ENCODE measurements around the gene KLF13. TPM values are rescaled to one million over a fixed set of nuclear protein-coding genes. Genes with fewer than 3 reads are reported as not detected.

KLF13 gene
- total RNA-seq, 2 donors from 2014 or later: 101 to 119 TPM

DNA sequence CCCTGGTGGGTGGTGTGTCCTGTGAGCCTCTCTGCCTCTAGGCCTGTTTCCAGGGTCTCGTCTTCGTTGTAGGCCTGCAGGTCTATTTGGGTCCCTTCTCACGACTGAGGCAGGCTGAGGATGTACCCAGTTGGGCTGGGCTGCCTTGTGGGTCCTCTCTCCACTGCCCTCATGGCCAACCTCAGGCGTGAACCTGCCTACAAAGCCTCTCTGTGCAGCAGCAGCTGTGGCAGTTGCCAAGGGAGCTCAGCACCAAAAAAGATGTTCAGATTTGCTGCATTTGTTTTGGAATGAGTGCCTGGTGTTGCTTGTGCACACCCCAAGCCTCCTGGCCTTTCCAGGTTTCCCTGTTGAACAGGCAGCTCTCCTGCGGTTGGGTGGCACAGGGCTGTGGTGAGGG, 13.4 kb downstream of the KLF13 start:
- Mint-ChIP-seq H3K9me3 (no peaks in the 10 kb centered on the region), H3K27ac (peak overlapping the region; percentile 53), H3K36me3 (ENCODE audit: low read depth) (peaks cover 29% of the 10 kb centered on the region), H3K27me3 (no peaks in the 10 kb centered on the region), H3K4me3 (peak overlapping the region; percentile 71), H3K4me1 (peaks cover 73% of the 10 kb centered on the region)
- ATAC-seq (replicated peaks): no peak

DNA sequence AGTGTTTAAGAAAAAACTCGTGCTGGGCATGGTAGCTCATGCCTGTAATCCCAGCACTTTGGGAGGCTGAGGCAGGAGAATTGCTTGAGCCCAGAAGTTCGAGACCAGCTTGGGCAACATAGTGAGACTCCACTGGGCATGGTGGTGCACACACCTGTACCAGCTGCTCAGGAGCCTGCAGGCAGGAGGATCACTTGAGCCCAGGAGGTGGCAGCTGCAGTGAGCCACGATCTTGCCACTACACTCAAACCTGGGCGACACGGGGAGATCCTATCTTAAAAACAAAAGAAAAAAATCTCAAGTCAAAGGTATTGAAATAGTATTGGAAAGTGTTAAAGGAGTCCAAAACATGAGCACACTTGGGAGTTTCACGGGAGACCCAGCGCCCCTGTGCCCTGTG, 14.0 kb downstream of the KLF13 start:
- ATAC-seq (replicated peaks): no peak
- H3K9me3 Mint-ChIP-seq: no peaks in the 10 kb centered on the region
- no peaks in the 10 kb centered on the region for H3K27me3 Mint-ChIP-seq
- peak overlapping the region; percentile 53 for H3K27ac Mint-ChIP-seq
- H3K36me3 Mint-ChIP-seq (ENCODE audit: low read depth): peaks cover 29% of the 10 kb centered on the region
- H3K4me1 Mint-ChIP-seq: peaks cover 71% of the 10 kb centered on the region
- peak overlapping the region; percentile 71 for H3K4me3 Mint-ChIP-seq

- Mint-ChIP-seq H3K9me3 (no peaks in the 10 kb centered on the region), H3K4me1 (peaks cover 72% of the 10 kb centered on the region), H3K4me3 (peak overlapping the region; percentile 71), H3K27ac (peak overlapping the region; percentile 53), H3K27me3 (no peaks in the 10 kb centered on the region), H3K36me3 (ENCODE audit: low read depth) (peaks cover 34% of the 10 kb centered on the region)
- no peak for ATAC-seq (replicated peaks)
These were observed 14.4 kb downstream of the KLF13 start for GRCh38 chr15:31341071-31341470.

DNA sequence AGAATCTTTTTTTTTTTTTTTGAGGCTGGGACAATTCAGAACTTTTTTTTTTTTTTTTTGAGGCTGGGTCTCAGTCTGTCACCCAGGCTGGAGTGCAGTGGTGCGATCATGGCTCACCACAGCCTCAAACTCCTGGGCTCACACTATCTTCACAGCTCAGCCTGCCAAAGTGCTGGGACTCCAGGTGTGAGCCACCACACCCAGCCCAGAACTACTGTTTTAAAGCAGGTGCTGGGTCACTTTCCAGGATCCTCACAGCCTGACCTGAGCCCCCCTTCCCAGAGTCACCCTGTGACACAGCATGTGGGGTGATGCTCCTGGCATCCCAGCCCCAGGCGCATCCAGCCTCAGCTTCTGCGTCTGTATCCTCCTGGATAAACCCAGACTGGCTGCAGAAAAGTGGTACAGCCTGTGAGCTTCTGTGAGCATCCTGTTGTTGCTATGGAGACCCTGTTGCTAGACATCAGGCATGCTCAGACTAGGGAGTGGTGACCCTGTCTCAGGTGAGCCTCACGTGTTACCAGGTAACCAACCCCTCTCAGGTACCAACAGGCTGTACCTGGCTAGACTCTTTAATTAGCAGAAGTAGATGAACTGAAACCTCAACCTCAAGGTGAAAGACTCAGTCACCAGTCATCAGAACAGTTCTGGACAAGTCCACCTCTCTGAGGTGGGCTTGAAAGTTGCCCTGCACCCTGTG, 15.0 kb downstream of the KLF13 start:
- peak overlapping the region; percentile 93 for H3K27ac Mint-ChIP-seq
- no peak for ATAC-seq (replicated peaks)
- H3K36me3 Mint-ChIP-seq (ENCODE audit: low read depth): peaks cover 40% of the 10 kb centered on the region
- H3K27me3 Mint-ChIP-seq: no peaks in the 10 kb centered on the region
- peaks cover 72% of the 10 kb centered on the region for H3K4me1 Mint-ChIP-seq
- H3K4me3 Mint-ChIP-seq: peak overlapping the region; percentile 99
- H3K9me3 Mint-ChIP-seq: no peaks in the 10 kb centered on the region

DNA sequence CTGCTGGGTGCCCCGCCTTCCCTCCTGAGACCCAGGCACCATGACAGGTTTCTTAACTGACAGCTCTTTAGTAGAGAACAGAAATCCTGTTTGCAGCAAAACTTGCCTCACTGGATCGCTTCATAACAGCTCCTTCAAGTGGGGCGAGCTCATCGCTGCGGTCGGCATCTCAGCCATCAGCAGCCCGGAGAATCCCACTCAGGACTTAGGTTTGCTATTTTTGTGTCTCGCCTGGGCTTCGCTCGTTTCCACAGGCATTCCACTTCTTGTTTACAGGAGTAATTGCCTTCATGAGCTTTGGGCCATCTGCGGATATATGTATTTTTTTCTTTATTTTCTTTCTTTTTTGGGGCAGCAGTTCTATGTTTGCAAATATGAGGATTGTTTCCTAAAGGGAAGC, 15.7 kb downstream of the KLF13 start:
- Mint-ChIP-seq H3K27ac (peak overlapping the region; percentile 93), H3K4me1 (peaks cover 72% of the 10 kb centered on the region), H3K27me3 (no peaks in the 10 kb centered on the region), H3K36me3 (ENCODE audit: low read depth) (peaks cover 46% of the 10 kb centered on the region), H3K4me3 (peak overlapping the region; percentile 99), H3K9me3 (no peaks in the 10 kb centered on the region)
- no peak for ATAC-seq (replicated peaks)

- no peaks in the 10 kb centered on the region for H3K27me3 Mint-ChIP-seq
- H3K4me1 Mint-ChIP-seq: peaks cover 72% of the 10 kb centered on the region
- H3K36me3 Mint-ChIP-seq (ENCODE audit: low read depth): peaks cover 53% of the 10 kb centered on the region
- H3K4me3 Mint-ChIP-seq: peak overlapping the region; percentile 99
- no peaks in the 10 kb centered on the region for H3K9me3 Mint-ChIP-seq
- peak; percentile 5 for ATAC-seq (replicated peaks)
- H3K27ac Mint-ChIP-seq: peak overlapping the region; percentile 93
These were observed 16.4 kb downstream of the KLF13 start for GRCh38 chr15:31342781-31343626.

GRCh38 chr15:31343831-31344230, 17.2 kb downstream of the KLF13 start:
- no peak for ATAC-seq (replicated peaks)
- Mint-ChIP-seq H3K27me3 (no peaks in the 10 kb centered on the region), H3K4me1 (peaks cover 66% of the 10 kb centered on the region), H3K27ac (peak overlapping the region; percentile 98), H3K4me3 (peak overlapping the region; percentile 99), H3K36me3 (ENCODE audit: low read depth) (peaks cover 58% of the 10 kb centered on the region), H3K9me3 (no peaks in the 10 kb centered on the region)

DNA sequence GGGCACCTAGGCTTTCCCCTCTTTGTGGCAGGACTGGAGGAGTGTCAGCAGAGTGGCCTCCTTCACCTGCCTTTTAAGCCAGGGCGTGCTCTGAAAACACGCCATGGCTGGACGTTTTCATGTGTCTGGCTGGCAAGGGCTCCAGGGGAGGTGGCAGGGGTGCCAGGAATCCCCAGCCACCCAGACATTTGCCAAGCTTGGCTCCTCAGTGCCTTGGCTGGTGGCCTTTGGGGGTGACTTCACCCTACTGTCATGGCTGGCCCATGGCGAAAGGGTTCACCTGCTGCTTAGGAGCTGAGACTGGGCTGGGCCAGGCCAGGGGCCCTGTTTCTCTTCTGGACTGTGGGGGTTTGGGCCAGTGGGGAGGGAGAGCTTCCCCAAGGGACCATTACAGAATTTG, 17.6 kb downstream of the KLF13 start:
- Mint-ChIP-seq H3K9me3 (no peaks in the 10 kb centered on the region), H3K4me3 (peak overlapping the region; percentile 99), H3K27ac (peak overlapping the region; percentile 98), H3K36me3 (ENCODE audit: low read depth) (peaks cover 55% of the 10 kb centered on the region), H3K4me1 (peaks cover 63% of the 10 kb centered on the region), H3K27me3 (no peaks in the 10 kb centered on the region)
- no peak for ATAC-seq (replicated peaks)

DNA sequence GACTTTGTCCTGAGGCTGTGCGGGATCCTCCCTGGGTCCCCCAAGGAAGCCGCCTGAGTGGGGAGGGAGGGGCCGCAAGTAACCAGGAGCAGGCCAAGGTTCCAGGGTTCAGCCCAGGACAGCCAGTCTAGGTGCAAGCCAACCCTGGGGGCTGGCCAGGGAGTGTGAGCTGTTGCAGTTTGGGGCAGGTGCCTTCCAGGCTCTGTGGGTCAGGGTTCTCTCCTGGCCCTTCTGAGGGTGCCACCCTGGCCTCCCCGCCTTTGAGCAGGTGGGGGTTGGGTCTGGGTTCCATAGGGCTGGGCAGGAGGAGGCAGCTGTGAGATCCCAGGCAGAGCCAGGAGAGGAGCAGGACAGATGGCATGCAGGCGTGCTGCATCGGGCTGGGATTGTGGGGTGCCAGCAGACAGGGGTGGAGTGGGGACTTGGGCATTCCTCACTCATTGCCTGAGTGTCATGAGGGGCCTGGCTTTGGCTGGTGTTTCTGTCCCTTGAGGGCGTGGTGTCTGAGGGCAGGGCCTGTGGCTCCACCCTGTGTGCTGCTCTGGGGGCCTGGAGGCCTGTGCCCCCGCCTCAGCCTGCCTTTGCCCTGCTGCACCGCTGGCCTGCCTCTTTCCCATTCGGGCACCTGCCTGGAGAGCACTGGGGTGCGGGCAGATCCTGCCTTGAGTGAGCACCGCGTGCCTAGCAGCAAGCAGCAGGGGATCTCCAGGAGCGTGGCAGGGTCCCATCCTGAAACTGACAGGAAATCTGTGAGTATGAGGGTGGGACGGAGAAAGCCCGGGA, 18.4 kb downstream of the KLF13 start:
- Mint-ChIP-seq H3K9me3 (no peaks in the 10 kb centered on the region), H3K36me3 (ENCODE audit: low read depth) (peaks cover 61% of the 10 kb centered on the region), H3K27ac (peak overlapping the region; percentile 98), H3K4me1 (peaks cover 69% of the 10 kb centered on the region), H3K27me3 (no peaks in the 10 kb centered on the region), H3K4me3 (peak overlapping the region; percentile 99)
- ATAC-seq (replicated peaks): peak; percentile 17

DNA sequence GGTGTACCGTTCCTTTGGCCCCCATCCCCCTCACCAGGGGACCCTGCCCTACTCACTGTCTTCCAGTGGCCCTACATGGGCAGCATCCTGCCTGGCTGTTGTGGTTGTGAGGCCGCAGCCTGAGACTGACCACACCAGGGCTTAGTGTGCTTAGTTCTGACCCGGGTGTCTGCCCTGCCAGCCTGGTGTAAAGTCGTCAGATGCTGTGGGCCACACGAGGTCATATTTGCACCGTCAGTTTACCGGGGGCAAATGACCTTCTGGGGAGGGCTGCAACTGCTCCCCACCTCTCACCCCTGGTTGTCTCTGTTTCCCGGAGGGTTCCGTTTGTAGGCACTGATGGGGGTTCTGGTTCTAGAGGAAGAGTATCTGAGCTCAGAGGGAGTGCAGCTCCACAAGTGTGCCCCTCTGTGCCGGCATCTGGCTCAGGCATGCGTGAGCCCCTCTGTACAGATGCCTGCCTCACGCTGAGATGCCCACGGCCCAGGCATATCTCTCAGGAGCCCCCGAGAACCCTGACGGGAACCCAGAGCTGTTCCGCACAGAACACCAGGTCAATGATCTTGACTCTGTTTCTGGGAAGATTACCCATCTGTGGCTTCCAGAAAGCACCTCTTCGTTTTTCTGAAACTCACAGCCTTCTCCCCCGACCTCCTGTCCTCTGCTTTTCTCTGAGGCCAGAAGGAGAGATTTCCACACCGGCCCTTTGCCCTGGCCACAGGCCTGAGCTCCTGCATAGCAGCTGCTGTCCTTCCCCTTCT, 19.2 kb downstream of the KLF13 start:
- Mint-ChIP-seq H3K9me3 (no peaks in the 10 kb centered on the region), H3K27ac (peak overlapping the region; percentile 98), H3K27me3 (no peaks in the 10 kb centered on the region), H3K4me3 (peak overlapping the region; percentile 99), H3K36me3 (ENCODE audit: low read depth) (peaks cover 59% of the 10 kb centered on the region), H3K4me1 (peaks cover 73% of the 10 kb centered on the region)
- peak; percentile 49 for ATAC-seq (replicated peaks)

DNA sequence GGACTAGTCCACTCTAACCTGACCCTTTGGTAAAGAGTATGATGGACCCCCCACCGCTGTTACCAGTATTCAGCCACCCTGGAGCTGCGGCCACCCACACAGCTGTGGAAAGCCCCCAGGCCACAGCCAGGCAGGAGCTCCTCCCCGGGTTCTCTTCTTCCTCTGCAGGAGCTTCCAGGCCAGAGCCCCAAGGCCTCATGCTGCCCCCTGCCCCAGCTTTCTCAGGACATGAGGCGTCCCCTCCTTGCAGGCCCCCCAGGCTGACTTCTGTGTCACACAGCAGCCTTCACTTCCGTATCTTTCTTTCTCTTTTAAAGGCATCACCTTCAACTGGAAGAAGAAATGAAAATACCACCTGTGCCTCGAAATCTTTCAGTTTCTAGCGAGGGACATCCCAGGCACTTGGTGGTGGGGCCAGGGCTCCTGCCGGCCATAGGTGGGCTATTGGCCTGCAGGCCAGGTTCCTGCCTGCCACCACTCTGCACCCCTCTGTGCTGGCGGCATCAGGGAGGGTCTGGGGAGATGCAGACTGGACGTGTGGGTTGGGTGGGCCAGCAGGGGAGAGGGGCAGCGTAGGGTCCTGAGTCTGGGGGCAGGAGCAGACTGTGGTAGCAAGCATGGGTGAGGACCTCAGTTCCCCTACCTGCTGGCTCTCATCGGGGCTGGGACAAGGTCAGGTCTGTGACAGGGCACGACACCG, 19.9 kb downstream of the KLF13 start:
- Mint-ChIP-seq H3K36me3 (ENCODE audit: low read depth) (peaks cover 61% of the 10 kb centered on the region), H3K4me3 (peak overlapping the region; percentile 99), H3K4me1 (peaks cover 75% of the 10 kb centered on the region), H3K27me3 (no peaks in the 10 kb centered on the region), H3K27ac (peak overlapping the region; percentile 98), H3K9me3 (no peaks in the 10 kb centered on the region)
- peak; percentile 20 for ATAC-seq (replicated peaks)

- H3K4me1 Mint-ChIP-seq: peaks cover 76% of the 10 kb centered on the region
- ATAC-seq (replicated peaks): peak; percentile 76
- no peaks in the 10 kb centered on the region for H3K27me3 Mint-ChIP-seq
- peak overlapping the region; percentile 99 for H3K4me3 Mint-ChIP-seq
- no peaks in the 10 kb centered on the region for H3K9me3 Mint-ChIP-seq
- peak overlapping the region; percentile 98 for H3K27ac Mint-ChIP-seq
- peaks cover 65% of the 10 kb centered on the region for H3K36me3 Mint-ChIP-seq (ENCODE audit: low read depth)
These were observed 20.7 kb downstream of the KLF13 start for GRCh38 chr15:31347067-31347975.

Measured in activated T-helper 17 cell treated with anti-CD3 and anti-CD28 coated beads, Interleukin-2, amount 50 U/mL, for 72 hours (primary cell).